ENCODE results near the gene GCK. TPM values are rescaled to one million over a fixed set of nuclear protein-coding genes. Genes with fewer than 3 reads are reported as not detected.
A peak's percentile ranks its signal among the peaks of the same experiment; 100 is the strongest.

GCK gene
- 1.3 TPM for total RNA-seq
- long read RNA-seq, transcript GCK-201 (3 exons, 1,311 nt), result major isoform, 5 of 5 reads
- long read RNA-seq, partial matches to known transcripts, result 0 of 5 reads
- long read RNA-seq, other reads (novel, unspliced or antisense), result 0 of 5 reads

DNA sequence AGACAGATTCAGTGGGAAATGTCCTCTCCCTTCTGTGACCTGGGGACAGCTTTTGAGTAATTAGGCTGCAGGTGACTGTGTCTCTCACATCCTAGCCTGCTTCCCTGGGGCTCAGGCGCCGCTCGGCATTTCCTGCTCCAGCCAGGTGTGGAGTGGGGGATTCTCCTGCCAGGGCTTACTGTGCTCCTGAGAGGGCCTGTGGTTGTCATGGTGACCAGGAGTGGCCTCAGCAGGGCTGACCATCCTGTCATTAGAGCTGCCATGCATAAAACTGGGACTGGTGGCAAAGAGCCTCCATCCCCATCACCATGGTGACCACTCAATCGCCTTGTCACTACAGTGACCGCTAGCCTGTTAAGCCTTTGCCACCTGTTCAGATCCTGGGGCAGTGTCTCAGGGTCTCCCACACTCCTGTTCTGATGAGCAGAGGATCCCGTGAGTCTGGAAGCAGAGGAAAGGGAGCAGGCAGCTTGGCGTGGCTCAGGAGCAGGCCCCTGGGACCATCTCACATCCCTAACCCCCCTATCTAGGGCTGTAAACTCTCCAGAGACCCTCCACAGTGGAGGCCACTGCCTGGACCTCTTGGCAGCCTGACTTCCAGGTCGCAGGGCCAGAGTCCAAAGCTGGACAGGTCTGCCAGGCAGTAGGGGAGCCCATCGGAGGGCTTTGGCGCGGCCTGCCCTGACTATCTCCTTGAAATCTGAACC is at the start of gene GCK:
Gene GCK, minus strand, starts transcription at position 154 of the 707 bp plus-strand sequence. CDS start 486 bp downstream, outside the sequence.
- no peak for ATAC-seq (ENCODE audit: poor library complexity)
- DNase-seq, result no peak
- intact Hi-C loops (cut with DNase I), result loop anchor here (5.0 kb wide), 1 partner anchor 52 kb away; no protein-coding TSS in a partner anchor

DNA sequence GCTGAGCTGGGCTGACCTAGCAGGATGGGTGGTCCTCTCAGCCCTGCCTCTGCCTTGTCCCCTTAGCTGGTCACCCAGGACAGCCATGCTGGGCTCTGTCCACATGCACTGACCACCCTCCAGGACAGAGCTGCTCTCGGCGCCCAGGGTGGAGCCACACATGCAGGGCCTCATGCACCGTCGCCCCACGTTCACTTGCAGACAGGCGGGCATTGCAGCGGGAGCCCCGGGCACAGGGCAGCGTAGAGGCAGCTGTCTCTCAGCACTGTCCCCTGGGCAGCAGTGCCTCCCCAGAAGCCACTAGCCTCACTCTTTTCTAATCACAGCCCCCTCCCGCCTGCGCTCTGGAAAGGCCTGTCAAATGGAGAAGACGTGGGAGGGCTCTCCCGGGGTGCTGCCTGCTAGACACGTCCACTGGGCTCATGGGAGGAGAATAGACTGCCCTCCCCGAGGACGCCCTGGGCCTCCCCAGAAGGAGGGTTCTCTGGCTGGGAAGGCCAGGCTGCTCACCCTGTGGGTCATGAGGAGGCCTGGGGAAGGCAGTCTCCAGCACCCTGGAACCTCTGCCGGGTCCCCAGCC is 49.0 kb upstream of the GCK start:
- ATAC-seq (ENCODE audit: poor library complexity), result no peak
- DNase-seq, result no peak
- intact Hi-C loops (cut with DNase I), result no loop called here

DNA sequence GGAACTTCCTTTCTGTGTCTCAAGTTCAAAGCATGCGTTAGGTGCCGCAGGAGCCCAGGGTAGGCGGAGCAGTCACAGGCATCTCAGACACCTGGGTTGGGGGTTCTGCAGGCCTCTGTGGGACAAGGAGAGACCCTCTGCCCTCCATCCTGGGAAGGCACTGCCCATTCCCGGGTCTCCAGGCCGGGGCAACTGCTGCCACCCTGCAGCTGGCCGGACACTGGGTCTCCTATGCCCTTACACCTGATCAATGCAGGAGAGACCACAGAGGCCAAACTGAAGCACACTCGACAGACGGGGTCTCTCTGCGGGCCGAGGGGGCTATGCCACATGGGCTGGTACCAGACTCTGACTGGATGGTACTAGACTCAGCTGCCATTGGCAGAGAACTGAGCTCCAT is 48.5 kb upstream of the GCK start:
- no peak for ATAC-seq (ENCODE audit: poor library complexity)
- no peak for DNase-seq
- intact Hi-C loops (cut with DNase I), result no loop called here

DNA sequence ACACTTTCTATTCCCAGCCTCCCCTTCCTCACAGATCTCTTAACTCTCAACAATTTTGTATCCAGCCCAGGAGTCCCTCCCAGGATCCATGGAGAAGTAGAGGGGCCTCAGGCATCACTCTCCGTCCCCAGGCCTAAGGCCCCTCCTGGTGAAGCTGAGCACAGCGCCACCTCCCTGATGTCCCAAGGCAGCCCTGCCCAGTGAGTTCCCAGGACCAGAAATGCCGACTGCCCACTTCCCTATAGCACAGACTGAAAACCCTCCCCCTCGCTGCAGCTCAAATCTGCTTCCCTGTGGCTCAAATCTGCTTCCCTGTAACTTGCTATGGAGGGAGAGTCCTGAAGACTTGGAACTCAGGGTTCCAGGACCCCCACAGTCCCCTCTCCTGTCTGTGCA is 47.1 kb upstream of the GCK start:
- no peak for ATAC-seq (ENCODE audit: poor library complexity)
- intact Hi-C loops (cut with DNase I), result no loop called here
- no peak for DNase-seq

DNA sequence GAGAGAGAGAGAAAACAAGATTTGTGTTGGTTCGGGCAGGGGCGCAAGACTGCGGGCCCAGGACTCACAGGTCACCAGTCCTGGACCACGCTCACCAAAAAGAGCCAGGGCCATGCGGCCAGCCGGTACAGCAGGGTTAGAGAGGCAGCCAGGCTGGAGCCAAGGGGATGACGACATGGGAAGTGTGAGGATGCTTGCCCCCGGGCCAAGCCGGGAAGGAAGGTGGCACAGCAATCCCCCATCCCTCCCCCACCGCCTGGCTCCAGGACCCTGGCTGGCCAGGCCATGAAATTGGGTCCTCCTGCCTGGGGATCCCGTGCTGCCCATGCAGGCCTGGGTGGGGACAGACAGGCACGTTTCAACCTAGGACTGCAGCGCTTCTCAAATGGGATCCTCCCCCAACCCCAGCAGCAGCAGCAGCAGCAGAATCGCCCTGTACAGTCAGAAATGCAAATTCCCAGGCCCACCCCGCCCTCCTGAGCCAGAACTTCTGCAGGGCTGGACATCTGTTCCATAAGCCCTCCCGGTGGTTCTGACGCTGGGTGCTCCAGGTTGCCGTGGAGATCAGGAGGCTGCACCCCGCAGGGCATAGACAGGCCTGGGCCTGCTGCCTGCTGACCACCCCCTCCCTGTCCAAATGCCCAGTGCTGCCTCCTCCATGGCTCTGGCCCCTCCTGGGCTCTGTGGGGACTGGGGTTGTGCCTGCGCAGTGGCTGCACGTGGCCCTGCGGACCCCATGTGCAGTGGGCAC is 46.5 kb upstream of the GCK start:
- DNase-seq (no peak), ATAC-seq (ENCODE audit: poor library complexity) (no peak)
- intact Hi-C loops (cut with DNase I), result no loop called here

DNA sequence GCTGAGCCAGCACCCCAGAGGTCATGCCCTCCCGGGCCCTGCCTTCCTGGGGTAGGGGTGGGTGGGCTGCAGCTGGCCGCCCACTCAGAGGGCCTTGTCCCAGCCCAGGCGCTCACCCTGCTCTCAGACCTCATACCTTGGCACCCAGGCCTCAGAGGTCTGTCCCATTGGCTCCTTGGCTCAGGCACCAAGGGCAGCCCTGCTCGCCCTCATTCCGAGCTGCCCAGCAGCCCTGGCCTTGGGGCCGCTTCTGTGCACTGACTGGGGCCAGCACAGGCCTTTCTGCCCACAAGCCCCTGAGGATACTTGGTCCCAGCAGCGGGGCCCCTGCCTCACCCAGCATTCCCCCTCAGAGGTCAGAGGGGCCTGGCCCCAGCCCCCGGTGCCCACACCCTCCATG is 45.8 kb upstream of the GCK start:
- intact Hi-C loops (cut with DNase I), result no loop called here
- DNase-seq (no peak), ATAC-seq (ENCODE audit: poor library complexity) (no peak)

DNA sequence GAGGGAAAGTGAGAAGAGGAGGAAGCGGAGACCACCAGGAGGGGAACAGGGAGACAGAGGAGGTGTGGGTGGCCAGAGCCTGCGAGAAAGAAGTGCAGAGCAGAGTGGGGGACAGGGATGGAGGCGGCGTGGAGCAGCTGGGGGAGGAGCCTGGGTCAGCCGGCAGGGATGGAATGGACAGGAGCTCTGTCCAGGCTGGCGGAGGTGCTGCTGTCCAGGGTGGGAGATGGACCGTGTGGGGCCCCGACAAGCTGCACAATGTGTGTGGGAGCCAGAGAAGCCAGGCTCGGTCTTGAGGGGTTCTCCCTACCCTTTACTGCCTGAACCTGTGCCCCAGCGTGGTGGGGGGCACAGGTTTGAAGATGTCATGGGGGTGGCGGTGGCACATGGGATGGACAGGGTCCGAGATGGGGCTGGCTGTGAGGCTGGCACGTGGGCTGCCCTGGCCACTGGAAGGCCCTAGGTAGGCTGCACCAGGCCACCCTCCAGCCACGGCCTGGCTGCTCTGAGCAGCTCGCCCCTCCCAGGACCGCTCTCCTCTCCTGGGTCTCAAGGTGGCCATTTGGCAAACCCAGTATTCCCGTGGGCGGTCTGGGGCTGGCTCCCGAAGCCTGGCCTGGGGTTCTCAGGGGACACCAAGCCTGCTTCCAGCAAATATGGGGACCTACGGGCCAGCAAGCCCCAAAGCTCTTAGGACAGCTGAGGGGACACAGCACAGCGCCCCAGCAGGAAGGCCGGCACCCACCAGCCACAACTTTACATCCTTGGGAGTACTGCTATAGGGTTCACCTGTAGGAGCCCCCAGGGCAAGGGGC is 43.9 kb upstream of the GCK start:
- DNase-seq (no peak), ATAC-seq (ENCODE audit: poor library complexity) (no peak)
- intact Hi-C loops (cut with DNase I), result no loop called here

DNA sequence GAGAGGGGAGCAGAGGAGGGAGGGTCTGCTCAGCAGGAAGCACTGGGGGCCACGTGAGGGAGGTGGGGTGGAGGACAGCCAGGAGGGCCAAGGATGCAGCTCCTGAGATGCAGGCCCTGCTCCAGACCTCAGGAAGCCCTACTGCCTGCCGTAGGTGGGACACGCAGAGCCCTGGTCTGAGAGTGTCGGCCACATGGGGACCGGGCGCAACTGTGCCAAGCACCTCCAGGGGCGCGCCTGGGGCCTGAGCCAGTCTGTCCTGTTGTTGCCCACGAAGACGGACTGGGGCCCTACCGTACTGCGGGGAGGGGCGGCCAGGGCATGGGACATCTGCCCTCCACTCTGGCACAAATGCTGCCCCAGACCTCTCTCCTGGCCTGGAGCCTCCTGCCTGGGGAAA is 43.2 kb upstream of the GCK start:
- no peak for DNase-seq
- intact Hi-C loops (cut with DNase I), result no loop called here
- ATAC-seq (ENCODE audit: poor library complexity), result no peak

DNA sequence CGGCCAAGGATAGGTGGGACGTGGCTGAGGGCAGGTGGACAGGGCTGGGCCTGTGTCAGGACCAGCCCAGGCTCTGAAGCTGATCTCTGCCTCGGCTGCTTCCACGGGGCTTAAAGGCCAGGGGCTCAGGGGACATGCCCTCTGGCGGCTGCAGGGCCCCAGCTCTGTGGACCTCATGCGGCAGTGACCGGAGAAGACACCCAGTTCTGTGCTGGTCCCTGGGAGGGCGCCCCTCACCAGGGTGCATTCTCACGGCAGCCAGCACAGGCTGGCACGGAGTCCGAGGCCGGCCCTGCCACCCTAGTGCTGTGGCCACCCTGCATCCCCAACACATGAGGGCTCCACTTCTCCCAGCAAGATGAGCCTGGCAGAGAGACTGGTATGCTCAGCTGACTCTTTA is 41.8 kb upstream of the GCK start:
- intact Hi-C loops (cut with DNase I), result no loop called here
- no peak for ATAC-seq (ENCODE audit: poor library complexity)
- no peak for DNase-seq

DNA sequence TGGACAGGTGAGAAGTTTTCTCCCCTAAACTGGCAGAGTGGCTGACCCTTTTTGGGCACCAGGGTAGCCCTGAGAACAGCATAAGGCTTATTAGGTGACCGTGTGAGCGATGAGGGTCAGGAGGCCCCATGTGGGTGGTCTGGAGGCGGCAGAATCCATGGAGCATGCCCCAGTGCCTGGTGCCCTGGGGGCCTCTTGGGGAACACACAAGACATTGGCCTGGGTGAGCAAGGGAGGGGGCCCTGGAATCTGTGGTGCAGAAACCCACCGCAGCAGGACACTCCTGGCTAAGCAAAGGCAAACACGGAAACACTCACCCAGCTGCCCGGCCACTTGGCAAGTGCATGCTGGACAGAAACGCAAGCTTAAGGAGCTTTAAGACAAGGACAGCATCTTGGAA is 41.0 kb upstream of the GCK start:
- ATAC-seq (ENCODE audit: poor library complexity), result no peak
- intact Hi-C loops (cut with DNase I), result no loop called here
- DNase-seq, result no peak

DNA sequence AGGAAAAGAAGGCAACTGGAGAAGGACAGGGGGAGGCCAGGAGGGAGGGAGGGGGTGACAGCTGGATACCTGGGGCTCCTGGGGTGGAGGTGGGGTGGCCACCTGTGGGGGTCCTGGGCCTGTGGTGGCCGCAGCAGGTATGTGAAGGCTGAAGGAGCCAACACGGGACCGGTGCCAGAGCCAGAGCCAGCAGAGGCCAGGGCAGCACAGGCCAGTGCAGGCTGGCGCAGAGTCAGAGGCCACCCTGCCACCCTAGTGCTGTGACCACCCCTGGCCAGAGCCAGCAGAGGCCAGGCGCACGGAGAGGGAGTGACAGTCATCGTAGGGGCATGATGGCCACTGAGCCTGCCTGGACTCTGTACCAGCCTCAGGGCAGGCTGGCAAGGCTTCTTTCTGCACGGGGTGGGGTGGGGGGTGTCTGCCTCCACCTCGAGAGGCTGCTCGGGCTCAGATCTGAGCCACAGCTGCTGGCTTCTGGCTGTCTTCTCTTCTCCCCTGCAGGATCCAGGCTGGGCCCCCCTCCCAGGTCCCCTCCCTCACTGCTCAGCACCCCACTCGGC is 40.4 kb upstream of the GCK start:
- no peak for ATAC-seq (ENCODE audit: poor library complexity)
- no peak for DNase-seq
- intact Hi-C loops (cut with DNase I), result no loop called here

DNA sequence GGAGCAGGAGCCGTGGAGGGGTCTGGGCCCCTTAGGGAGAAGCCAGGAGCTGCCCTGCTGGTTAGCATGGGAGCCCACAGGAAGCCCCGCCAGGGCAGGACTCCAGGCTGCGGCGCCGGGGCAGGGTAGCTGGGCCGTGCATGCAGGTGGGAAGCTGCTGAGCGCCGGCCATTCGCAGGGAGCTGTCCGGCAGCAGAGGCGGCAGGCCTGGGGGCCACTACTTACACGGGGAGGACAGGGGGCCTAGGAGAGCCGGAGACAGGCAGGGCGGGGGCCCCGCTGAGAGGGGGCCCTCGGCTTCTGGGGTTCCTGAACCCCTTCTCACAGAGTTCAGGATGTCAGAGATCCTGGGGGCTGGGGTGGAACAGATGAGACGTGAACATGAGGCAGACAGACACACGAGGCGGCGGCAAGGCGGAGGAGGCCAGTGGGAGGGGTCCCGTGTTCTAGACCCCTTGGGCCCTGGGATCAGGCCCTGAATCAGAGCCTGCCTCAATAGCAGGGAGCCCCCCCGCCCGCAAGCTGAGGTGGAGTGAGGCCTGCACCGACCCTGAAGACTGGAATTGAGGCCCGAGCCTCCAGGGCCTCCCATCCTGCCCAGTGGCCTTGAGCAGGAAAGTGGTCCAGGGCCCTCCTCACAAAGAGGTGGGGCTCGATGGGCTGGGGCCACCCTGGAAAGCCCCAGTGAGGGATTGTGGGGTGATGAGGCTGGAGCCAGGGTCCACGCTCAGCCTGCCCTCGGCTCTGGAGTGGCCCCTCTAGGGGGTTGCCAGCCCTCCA is 39.5 kb upstream of the GCK start:
- ATAC-seq (ENCODE audit: poor library complexity), result no peak

DNA sequence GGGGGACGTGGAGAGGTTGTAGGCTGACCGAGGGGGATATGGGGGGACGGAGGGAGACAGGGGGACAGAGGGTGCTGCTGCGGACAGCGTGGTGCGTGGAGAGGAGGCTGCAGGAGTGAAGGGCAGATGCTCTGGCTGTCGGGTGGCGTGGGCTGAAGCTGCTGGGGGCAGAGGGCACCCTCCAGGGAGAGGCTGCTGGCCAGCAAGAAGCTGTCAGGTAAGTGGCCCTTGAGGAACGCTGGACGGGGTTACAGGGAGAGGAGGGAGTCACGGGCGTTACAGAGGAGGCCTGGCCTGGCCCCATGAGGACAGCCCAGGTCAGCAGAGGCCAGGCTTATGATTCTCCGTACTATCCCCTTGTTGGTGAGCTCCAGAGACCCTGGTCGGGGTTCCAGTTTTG is 38.7 kb upstream of the GCK start:
- ATAC-seq (ENCODE audit: poor library complexity), result no peak
- no peak for DNase-seq

More for the DNA sequence above, 39.5 kb upstream of the GCK start:
- DNase-seq, result no peak
- intact Hi-C loops (cut with DNase I), result no loop called here

DNA sequence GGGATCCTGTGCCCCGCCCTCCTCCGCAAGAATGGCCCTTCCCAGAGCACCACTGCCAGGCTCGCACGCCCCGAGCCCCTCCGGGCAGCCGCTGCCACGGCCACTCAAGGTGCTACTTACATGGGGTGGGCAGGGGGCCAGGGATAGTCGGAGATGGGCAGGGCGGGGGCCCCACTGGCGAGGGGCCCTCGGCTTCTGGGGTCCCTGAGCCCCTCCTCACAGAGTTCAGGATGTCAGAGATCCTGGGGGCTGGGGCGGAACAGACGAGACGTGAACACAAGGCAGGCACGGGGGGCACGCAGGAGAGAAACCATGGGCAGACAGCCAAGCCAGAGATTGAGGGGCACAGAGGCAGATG is 37.1 kb upstream of the GCK start:
- ATAC-seq (ENCODE audit: poor library complexity) (no peak), DNase-seq (peak; percentile 34)
- intact Hi-C loops (cut with DNase I), result no loop called here

More for the DNA sequence above, 38.7 kb upstream of the GCK start:
- intact Hi-C loops (cut with DNase I), result no loop called here

DNA sequence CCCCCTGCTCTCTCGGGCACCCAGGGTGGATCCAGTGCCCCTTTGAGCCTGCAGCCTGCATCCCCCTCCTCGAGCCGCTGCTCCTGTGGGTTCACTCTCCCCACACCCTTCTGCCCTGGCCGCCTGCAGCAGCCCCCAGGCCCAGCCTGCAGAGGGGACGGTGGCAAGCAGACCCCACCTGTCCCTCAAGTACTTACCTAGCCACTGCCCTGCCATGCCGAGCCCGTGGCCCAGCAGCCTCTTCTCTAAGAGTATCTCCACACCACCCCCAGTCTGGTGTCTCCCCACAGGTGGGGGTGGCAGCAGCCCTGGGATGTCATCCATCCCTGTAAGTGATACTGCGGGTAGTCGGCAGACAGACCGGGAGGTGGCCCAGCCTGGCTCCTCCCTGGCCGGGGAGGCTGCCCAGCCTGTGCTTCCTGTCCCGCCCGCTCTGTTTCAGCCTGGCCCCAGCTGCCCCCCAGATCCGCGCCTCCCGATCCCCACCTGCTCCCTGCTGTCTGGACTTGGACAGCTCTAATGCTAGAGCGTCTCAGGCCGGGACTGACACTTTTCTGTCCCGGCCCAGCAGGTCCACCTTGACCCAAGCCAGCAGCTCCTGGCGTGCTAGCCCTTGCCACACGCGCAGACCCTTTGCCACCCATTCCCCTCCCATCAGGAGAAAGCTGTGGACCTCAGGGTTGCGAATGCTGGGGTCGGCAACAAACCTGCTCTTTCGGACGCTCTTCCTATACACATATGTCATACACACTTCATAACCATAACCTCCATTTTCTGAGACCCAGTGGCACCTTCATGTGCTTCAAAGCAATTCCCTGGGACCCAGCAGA is 36.5 kb upstream of the GCK start:
- DNase-seq (peak; percentile 30), ATAC-seq (ENCODE audit: poor library complexity) (no peak)
- intact Hi-C loops (cut with DNase I), result no loop called here

DNA sequence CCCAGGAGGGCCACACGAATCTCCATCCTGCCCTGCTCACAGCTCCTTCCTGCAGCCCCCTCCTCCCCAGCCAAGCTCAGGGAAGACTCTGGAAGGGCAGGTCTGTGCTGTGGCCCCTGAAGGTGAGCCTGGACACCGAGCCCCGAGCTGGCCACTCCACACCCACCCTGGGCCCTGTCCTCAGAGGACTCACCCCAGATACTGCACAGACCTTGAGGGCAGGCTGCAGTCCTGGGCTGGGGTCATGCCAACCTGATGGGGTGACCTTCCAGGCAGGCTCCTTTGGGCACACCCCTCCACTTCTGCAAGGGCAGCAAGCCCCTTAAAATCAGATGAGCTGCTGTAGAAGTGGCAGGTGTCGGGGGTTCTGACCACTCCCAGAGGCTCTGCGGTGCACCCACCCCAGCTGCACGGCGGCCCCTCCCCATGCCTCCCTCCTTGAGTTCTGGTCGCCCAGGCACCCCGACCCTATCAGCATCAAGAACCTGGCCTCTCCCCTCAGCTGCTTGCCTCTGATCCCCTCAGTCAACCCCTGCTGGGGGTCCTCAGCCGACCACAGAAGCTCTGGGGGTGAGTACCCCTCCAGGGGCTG is 35.8 kb upstream of the GCK start:
- ATAC-seq (ENCODE audit: poor library complexity) (no peak), DNase-seq (no peak)
- intact Hi-C loops (cut with DNase I), result no loop called here
